HG02798 (cell line): Measurements from ENCODE around the gene SMNDC1.
"Not testable (repeated sequence)": the region's sequence is repeated elsewhere in the genome, so short reads cannot be mapped to it uniquely, and the experiment has no call there.

ENCODE experiments used
- ATAC-seq: cut with Tn5 transposase; IDR thresholded peaks from one replicate; pipeline ENCODE4 v1.9.1; 2021; ENCODE audit warnings: mild to moderate bottlenecking; ENCODE audit not compliant: unreplicated experiment, poor library complexity

SMNDC1 gene

DNA sequence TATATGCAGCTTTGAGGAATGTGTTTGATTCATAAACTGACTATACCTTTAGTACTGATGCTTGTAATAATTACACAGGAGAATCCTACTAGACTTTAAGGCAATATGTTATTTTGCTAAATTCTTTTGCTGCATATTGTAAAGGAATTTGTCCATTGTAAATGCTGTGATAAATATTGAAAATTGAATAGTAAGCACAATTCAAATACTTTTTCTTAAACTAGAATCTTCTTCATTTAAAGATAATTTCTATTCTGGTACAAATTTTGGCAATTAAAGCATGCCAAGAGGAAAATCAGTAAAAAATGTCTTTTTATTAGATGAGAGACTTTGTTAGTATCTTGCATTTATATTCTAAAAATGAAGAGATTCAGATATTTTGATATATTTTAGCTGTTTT, 45.4 kb downstream of the SMNDC1 start:
- ATAC-seq, result no peak

DNA sequence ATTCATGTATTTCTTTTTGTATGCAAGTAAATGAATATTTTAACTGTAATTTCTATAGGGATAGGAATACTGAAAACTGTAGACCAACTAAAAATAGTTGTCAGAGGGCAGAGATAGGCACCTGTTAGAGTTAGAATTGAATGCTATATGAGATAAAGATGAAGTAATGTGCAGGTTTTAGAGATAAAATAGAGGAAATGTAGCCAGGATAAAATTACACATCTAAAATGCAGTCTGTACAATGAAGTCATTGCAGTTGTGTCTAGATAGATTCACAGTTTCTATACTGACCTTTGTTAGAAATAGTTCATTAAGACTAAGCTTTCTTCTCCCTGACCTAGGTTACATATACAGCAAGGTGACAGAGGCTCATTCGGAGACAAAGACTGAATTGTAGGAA, 46.2 kb downstream of the SMNDC1 start:
- no peak for ATAC-seq

DNA sequence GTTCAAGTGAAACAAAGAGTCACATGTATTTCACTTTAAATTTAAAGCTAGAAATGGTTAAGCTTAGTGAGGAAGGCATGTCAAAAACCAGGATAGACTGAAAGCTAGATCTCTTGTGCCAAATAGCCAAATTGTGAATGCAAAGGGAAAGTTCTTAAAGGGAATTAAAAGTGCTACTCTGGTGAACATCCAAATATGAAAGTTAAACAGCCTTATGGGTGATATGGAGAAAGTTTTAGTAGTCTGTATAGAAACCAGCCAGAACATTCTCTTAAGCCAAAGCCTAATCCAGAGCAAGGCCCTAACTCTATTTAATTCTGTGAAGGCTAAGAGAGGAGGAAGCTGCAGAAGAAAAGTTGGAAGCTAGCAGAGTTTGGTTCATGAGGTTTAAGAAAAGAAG, 50.3 kb downstream of the SMNDC1 start:
- ATAC-seq, result no peak

DNA sequence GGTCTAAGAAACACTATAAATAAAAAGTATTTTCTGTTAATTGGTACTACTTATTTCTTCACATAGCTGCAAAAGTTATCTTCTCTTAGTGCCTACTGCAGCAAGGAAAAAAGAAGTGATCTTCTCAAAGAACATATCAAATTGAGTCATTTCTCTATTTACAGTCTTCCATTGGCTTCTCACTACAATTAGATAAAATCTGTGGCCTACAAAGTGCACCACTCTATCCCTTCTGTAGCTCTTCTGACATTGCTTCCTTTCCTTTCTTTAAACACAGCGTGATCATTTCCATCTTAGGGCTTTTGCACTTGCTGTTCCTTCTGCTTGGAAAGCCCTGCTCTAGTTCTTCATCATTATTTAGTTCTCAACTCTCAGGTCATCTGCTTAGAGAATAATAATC, 52.6 kb downstream of the SMNDC1 start:
- ATAC-seq, result no peak

DNA sequence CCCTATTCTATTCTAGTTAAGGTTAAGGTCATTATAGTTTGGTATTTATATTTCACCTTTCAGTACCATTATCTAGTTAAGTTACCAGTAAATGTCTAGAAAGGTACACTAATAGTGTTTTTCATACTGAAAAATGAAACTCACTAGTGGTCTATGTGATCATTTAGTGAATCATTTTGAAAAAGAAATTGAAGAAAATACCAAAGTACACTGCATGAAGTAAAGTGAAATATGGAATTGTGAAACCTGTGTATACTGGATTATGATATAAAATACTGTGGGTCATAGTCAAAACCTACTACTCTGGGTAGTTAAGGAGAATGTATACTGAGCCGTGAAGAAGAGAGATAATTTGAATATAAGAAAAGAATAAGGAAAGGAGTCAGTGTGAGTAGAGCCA, 53.3 kb downstream of the SMNDC1 start:
- ATAC-seq, result peak; percentile 82

DNA sequence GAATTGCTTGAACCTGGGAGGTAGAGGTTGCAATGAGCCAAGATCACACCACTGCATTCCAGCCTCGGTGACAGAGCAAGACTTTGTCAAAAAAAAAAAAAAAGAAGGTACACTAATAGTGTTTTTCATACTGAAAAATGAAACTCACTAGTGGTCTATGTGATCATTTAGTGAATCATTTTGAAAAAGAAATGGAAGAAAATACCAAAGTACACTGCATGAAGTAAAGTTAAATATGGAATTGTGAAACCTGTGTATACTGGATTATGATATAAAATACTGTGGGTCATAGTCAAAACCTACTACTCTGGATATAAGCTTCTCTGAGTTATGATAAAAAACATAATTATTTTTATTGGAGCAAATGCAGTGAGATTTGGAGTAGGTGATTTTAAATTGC, 55.2 kb downstream of the SMNDC1 start:
- ATAC-seq, result peak; percentile 71

DNA sequence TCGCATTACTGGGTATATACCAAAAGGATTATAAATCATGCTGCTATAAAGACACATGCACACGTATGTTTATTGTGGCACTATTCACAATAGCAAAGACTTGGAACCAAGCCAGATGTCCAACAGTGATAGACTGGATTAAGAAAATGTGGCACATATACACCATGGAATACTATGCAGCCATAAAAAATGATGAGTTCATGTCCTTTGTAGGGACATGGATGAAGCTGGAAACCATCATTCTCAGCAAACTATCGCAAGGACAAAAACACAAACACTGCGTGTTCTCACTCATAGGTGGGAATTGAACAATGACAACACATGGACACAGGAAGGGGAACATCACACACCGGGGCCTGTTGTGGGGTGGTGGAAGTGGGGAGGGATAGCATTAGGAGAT, 56.9 kb downstream of the SMNDC1 start:
- not testable (repeated sequence) for ATAC-seq

DNA sequence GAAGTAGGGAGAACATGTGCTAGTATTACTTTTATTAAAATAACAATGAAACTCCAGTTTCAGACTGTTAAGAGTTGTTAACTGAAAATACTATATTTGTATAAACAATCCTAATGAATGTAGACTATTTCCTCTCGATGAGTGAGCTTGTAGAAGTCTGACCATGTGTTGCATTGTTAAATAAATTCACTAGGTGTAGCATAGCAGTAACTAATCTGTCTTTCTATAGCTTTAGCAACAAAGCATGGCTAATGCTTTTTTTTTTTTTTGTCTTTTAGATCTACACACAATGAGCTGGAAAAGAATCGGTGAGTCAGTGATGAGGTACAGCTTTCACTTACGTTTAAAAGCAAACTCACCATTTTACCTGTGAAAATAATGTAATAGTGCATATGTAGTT, 60.2 kb downstream of the SMNDC1 start:
- ATAC-seq, result no peak

DNA sequence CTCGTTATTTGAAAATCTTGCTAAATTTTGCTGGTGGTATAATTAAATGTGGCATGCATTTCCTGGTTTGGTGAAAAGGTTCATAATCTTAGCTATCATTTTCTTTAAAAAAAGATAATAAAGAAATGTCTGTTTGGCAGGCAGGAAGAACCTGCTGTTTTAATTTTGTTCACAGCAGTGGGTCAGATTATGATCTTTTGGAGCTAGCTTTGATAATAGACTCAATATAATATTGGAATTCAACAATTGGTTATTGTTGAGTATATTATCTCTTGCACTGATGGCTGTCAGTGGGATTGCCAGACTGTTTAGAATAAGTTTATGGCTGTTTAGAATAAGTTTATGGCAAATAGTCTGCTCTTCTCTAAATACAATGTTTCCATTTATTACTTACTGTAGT, 62.2 kb downstream of the SMNDC1 start:
- no peak for ATAC-seq

DNA sequence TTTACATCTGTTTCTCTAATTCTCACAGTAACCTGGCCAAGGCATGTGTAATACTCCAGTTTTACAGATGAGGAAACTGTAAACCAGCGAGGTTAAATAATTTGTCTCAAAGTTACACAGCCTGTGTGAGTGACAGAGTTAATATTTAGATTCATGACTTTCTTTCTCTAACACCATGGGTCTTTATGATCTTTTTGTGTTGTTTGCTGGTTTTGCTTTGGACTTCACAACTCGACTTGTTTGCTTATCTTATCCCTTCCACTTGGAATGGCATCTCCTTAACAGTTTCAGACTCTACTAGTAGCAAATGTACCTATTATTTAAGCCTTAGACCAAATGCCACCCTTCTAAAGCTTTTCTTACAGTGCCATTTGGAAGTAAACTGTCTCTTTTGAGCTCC, 62.9 kb downstream of the SMNDC1 start:
- ATAC-seq, result no peak

DNA sequence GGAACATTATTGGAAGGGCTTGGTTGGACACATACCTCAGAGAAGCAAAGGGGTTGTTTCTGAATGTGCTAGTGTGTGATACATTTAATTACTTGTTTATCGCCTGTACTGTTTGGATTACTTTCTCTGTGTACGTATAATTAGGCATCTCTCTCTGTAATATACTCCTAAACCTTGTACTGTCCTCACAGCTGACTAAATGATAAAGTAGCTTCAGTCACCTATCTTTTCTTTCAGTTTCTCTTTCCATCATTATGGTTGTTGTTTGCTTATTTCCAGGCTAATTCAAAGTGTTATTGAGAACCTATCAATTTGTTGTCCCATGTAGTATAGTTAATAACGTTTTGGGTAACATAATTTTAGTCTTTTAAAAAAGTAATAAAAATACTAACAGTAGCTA, 63.3 kb downstream of the SMNDC1 start:
- no peak for ATAC-seq
